Endodermal cell (in vitro differentiated cells): ENCODE data around the gene SYT10. TPM values are rescaled to one million over a fixed set of nuclear protein-coding genes. Genes with fewer than 3 reads are reported as not detected.
A peak's percentile ranks its signal among the peaks of the same experiment; 100 is the strongest.
"Not testable (repeated sequence)": the region's sequence is repeated elsewhere in the genome, so short reads cannot be mapped to it uniquely, and the experiment has no call there.

ENCODE experiments used
- DNase-seq: peaks from one replicate; pipeline ENCODE4 v3.0.0-alpha.2; 2017
- H3K27ac ChIP-seq: 2 replicates; pipeline ENCODE4 v1.5.1; 2013; ENCODE audit warnings: mild to moderate bottlenecking, low read depth, low read length, moderate library complexity
- H3K27me3 ChIP-seq: 2 replicates; pipeline ENCODE4 v1.6.1; 2013; ENCODE audit warnings: mild to moderate bottlenecking, low read length, moderate library complexity; ENCODE audit not compliant: insufficient read depth, control insufficient read depth, poor library complexity, severe bottlenecking
- H3K36me3 ChIP-seq: 2 replicates; pipeline ENCODE4 v1.7.0; 2013; ENCODE audit warnings: mild to moderate bottlenecking, low read length, moderate library complexity; ENCODE audit not compliant: control insufficient read depth, insufficient read depth
- H3K4me1 ChIP-seq: one replicate; pipeline ENCODE4 v1.7.0; 2013; ENCODE audit warnings: low read length; ENCODE audit not compliant: control insufficient read depth, insufficient read depth
- H3K4me3 ChIP-seq: 2 replicates; pipeline ENCODE4 v1.5.1; 2013; ENCODE audit warnings: mild to moderate bottlenecking, low read length, moderate library complexity
- H3K9ac ChIP-seq: 2 replicates; pipeline ENCODE4 v1.6.1; 2013; ENCODE audit warnings: mild to moderate bottlenecking, low read length, moderate library complexity; ENCODE audit not compliant: poor library complexity, severe bottlenecking; ENCODE audit errors: extremely low read depth
- H3K9me3 ChIP-seq: 2 replicates; pipeline ENCODE4 v1.6.1; 2013; ENCODE audit warnings: mild to moderate bottlenecking, low read length, moderate library complexity; ENCODE audit not compliant: control insufficient read depth
- H3K27ac Mint-ChIP-seq: 2 replicates; pipeline ENCODE4 v1.8.0; 2020; ENCODE audit warnings: mixed read lengths
- H3K27me3 Mint-ChIP-seq: 2 replicates; pipeline ENCODE4 v1.8.0; 2021; ENCODE audit warnings: mild to moderate bottlenecking, mixed read lengths; ENCODE audit not compliant: insufficient read depth
- H3K36me3 Mint-ChIP-seq: 2 replicates; pipeline ENCODE4 v1.8.0; 2020; ENCODE audit warnings: low read depth, mixed read lengths
- H3K4me1 Mint-ChIP-seq: 2 replicates; pipeline ENCODE4 v1.8.0; 2020; ENCODE audit warnings: mixed read lengths
- H3K4me3 Mint-ChIP-seq: 2 replicates; pipeline ENCODE4 v1.8.0; 2020; ENCODE audit warnings: mild to moderate bottlenecking, moderate library complexity, mixed read lengths
- H3K9me3 Mint-ChIP-seq: 2 replicates; pipeline ENCODE4 v1.8.0; 2020; ENCODE audit warnings: mild to moderate bottlenecking, mixed read lengths
- WGBS, 2 experiments: methylation state at CpG; one replicate each; pipeline versions ENCODE4 v1.1.5 to v1.1.7; 2013; ENCODE audit warnings: missing lambda C conversion rate in 2 of 2, mixed read lengths in 1 of 2; ENCODE audit not compliant: insufficient coverage in 1 of 2, insufficient read length in 1 of 2; 5-methylcytosine and 5-hydroxymethylcytosine counted together
- total RNA-seq, 2 donors: library from RNA; stranded (reverse); fragmentation: NEBNext Ultra II Directional in 1 of 2; extraction: Animal tissue kit (Norgen Biotek cat#: 25700) in 1 of 2; gene quantifications; 2 replicates in 1 of 2; 3 replicates in 1 of 2; pipeline ENCODE4 v1.2.1, GENCODE V29; 2021
- TF ChIP-seq, protein P1 (sequence below): fragments of 200-600 bp; sonication (generic); conservative IDR thresholded peaks from 2 replicates; pipeline ENCODE4 v1.5.0; 2021; ENCODE audit warnings: antibody characterized with exemption, mild to moderate bottlenecking

SYT10 gene
- total RNA-seq, 2 donors from 2014 or later: 10.2 to 10.6 TPM

DNA sequence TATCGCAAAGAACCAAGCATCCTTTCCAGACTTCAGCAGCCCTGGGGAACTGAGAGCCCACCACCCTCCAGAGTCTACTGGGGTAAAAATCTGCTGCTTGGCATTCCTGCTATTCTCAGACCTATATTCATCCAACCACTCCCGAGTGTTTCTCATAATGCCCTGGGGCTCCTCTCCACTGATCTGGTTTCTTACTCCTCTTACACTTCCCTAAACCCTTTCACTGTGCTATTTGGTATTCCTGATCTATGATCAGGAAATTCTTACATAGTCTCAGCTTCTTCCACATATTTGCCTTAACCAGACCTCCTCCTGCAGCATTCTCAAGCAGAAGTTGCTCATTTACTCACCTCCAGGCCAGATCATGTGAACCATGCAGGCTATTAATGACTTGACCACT is 82.4 kb downstream of the SYT10 start:
- Mint-ChIP-seq H3K4me1 (no peaks in the 10 kb centered on the region), H3K27ac (no peak overlapping the region)

DNA sequence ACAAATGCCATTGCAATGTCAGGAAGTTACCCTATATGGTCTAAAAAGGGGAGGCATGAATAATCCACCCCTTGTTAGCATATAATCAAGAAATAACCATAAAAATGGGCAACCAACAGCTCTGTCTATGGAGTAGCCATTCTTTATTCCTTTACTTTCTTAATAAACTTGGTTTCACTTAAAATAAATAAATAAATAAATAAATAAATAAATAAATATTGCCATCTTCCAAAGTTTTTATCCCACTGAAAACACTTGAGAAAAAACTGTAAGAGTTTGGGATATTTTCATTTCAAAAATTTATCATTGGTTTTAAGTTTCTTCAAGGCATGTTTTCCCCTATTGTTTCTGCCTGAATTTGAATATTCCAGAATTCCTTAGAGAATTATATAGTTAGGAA is 89.8 kb downstream of the SYT10 start:
- Mint-ChIP-seq H3K4me3 (no peak overlapping the region), H3K4me1 (no peaks in the 10 kb centered on the region), H3K36me3 (peaks cover 2% of the 10 kb centered on the region), H3K27me3 (no peaks in the 10 kb centered on the region), H3K9me3 (peaks cover 12% of the 10 kb centered on the region), H3K27ac (no peak overlapping the region)
- Histone ChIP-seq H3K9me3 (peaks cover 6% of the 10 kb centered on the region), H3K36me3 (no peaks in the 10 kb centered on the region), H3K27ac (no peak overlapping the region), H3K4me1 (no peaks in the 10 kb centered on the region), H3K27me3 (no peaks in the 10 kb centered on the region), H3K9ac (no peak overlapping the region), H3K4me3 (no peak overlapping the region)
- no peak for DNase-seq
- TF ChIP-seq, protein P1, sequence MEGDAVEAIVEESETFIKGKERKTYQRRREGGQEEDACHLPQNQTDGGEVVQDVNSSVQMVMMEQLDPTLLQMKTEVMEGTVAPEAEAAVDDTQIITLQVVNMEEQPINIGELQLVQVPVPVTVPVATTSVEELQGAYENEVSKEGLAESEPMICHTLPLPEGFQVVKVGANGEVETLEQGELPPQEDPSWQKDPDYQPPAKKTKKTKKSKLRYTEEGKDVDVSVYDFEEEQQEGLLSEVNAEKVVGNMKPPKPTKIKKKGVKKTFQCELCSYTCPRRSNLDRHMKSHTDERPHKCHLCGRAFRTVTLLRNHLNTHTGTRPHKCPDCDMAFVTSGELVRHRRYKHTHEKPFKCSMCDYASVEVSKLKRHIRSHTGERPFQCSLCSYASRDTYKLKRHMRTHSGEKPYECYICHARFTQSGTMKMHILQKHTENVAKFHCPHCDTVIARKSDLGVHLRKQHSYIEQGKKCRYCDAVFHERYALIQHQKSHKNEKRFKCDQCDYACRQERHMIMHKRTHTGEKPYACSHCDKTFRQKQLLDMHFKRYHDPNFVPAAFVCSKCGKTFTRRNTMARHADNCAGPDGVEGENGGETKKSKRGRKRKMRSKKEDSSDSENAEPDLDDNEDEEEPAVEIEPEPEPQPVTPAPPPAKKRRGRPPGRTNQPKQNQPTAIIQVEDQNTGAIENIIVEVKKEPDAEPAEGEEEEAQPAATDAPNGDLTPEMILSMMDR: no peak

More for the DNA sequence above, 82.4 kb downstream of the SYT10 start:
- no peaks in the 10 kb centered on the region for H3K9me3 ChIP-seq
- no peak overlapping the region for H3K27ac ChIP-seq
- H3K27me3 ChIP-seq: no peaks in the 10 kb centered on the region
- no peak for DNase-seq
- Mint-ChIP-seq H3K9me3 (no peaks in the 10 kb centered on the region), H3K4me3 (no peak overlapping the region), H3K36me3 (no peaks in the 10 kb centered on the region), H3K27me3 (no peaks in the 10 kb centered on the region)
- no peaks in the 10 kb centered on the region for H3K36me3 ChIP-seq
- no peaks in the 10 kb centered on the region for H3K4me1 ChIP-seq
- TF ChIP-seq, protein P1: no peak
- no peak overlapping the region for H3K9ac ChIP-seq
- 96 to 100% methylated on average over 1 to 2 of the region's 2 CpGs for WGBS, 2 experiments
- H3K4me3 ChIP-seq: no peak overlapping the region

DNA sequence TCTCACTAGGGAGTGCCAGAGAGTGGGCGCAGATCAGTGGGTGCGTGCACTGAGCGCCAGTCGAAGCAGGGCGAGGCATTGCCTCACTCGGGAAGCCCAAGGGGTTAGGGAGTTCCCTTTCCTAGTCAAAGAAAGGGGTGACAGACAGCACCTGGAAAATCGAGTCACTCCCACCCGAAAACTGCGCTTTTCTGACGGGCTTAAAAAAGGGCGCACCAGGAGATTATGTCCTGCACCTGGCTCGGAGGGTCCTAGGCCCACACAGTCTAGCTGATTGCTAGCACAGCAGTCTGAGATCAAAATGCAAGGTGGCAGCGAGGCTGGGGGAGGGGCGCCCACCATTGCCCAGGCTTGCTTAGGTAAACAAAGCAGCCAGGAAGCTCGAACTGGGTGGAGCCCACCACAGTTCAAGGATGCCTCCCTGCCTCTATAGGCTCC is 107.6 kb downstream of the SYT10 start:
- H3K9ac ChIP-seq, H3K36me3 Mint-ChIP-seq, H3K27ac ChIP-seq, H3K27ac Mint-ChIP-seq, H3K27me3 ChIP-seq, H3K4me1 ChIP-seq, H3K27me3 Mint-ChIP-seq, H3K4me3 ChIP-seq, H3K4me1 Mint-ChIP-seq, H3K36me3 ChIP-seq, H3K9me3 ChIP-seq, H3K4me3 Mint-ChIP-seq: not testable (repeated sequence)
- H3K9me3 Mint-ChIP-seq: peaks cover 27% of the 10 kb centered on the region
- WGBS, 2 experiments: 88 to 97% methylated on average over 12 to 15 of the region's 15 CpGs
- peak; percentile 57 for DNase-seq

DNA sequence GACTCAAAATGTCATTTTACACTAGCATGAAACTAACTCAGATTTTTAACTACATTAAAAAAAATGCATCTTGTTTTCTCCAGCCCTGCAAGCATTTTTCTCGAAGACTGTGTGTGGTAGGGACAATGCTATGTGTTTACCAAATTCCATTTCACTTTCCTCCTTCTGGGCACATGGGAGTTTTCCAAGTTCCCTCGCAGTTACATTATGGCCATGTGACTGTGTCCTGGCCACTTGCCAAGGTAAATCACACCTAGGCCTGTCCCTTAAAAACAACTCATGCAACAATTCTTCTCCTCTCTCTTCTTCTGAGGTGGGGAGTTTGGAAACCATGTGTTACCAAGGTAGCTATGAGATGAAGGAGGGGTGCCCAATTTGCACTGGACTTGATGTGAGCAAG is 108.7 kb downstream of the SYT10 start:
- Histone ChIP-seq H3K4me1 (no peaks in the 10 kb centered on the region), H3K27me3 (no peaks in the 10 kb centered on the region), H3K9ac (no peak overlapping the region), H3K4me3 (no peak overlapping the region), H3K27ac (no peak overlapping the region), H3K9me3 (no peaks in the 10 kb centered on the region), H3K36me3 (no peaks in the 10 kb centered on the region)
- Mint-ChIP-seq H3K4me1 (no peaks in the 10 kb centered on the region), H3K9me3 (peaks cover 19% of the 10 kb centered on the region), H3K36me3 (peaks cover 1% of the 10 kb centered on the region), H3K4me3 (no peak overlapping the region), H3K27me3 (no peaks in the 10 kb centered on the region), H3K27ac (no peak overlapping the region)
- TF ChIP-seq, protein P1: no peak
- 94 to 100% methylated on average over 1 to 2 of the region's 2 CpGs for WGBS, 2 experiments
- no peak for DNase-seq
